Neutrophil (primary cell): ENCODE data around the gene ANKMY2.

Source experiments
- H3K27ac ChIP-seq: fragments of 200-600 bp; sonication (generic); 2 replicates; pipeline ENCODE4 v1.5.1; 2016; ENCODE audit warnings: mild to moderate bottlenecking, moderate library complexity
- H3K27me3 ChIP-seq: fragments of 200-600 bp; sonication (generic); 2 replicates; pipeline ENCODE4 v1.6.0; 2016; ENCODE audit warnings: mild to moderate bottlenecking
- H3K36me3 ChIP-seq: fragments of 200-600 bp; sonication (generic); 2 replicates; pipeline ENCODE4 v1.5.1; 2017
- H3K4me1 ChIP-seq, 2 experiments: fragments of 200-600 bp in 1 of 2; sonication (generic) in 1 of 2; 1 replicate in 1 of 2; 2 replicates in 1 of 2; pipeline versions ENCODE4 v1.5.1 to v1.6.1; 2013 to 2016; ENCODE audit warnings: low read depth in 1 of 2, low read length in 1 of 2, mild to moderate bottlenecking in 1 of 2, moderate library complexity in 1 of 2; ENCODE audit not compliant: control insufficient read depth in 1 of 2, insufficient read depth in 1 of 2
- H3K4me3 ChIP-seq, 2 experiments: fragments of 200-600 bp in 1 of 2; sonication (generic) in 1 of 2; 1 replicate in 1 of 2; 2 replicates in 1 of 2; pipeline ENCODE4 v1.5.1; 2013 to 2016; ENCODE audit warnings: low read depth in 1 of 2, low read length in 1 of 2, mild to moderate bottlenecking in 1 of 2, moderate library complexity in 1 of 2
- H3K9me3 ChIP-seq: fragments of 200-600 bp; sonication (generic); 2 replicates; pipeline ENCODE4 v1.5.1; 2016
- CTCF ChIP-seq: fragments of 200-600 bp; sonication (generic); IDR thresholded peaks from 2 replicates; pipeline ENCODE4 v1.5.1; 2016; ENCODE audit warnings: antibody characterized with exemption

Gene ANKMY2

DNA sequence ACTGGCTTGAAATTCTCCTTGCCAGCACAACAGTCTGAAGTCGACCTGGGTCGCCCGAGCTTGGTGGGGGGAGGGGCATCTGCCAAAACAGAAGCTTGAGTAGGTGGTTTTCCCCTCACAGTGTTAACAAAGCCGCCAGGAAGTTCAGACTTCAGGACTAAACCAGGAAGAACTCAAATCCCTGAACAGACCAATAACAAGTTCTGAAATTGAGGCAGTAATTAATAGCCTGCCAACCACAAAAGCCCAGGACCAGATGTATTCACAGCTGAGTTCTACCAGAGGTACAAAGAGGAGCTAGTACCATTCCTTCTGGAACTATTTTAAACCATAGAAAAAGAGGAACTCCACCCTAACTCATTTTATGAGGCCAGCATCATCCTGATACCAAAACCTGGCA is 73.6 kb downstream of the ANKMY2 start:
- no peak overlapping the region for H3K4me3 ChIP-seq
- H3K9me3 ChIP-seq = no peaks in the 10 kb centered on the region
- no peaks in the 10 kb centered on the region for H3K27me3 ChIP-seq
- TF ChIP-seq CTCF = no peak
- no peak overlapping the region for H3K27ac ChIP-seq
- H3K36me3 ChIP-seq = no peaks in the 10 kb centered on the region
- no peaks in the 10 kb centered on the region for H3K4me1 ChIP-seq

- no peaks in the 10 kb centered on the region for H3K36me3 ChIP-seq
- no peak overlapping the region for H3K4me3 ChIP-seq
- no peaks in the 10 kb centered on the region for H3K4me1 ChIP-seq
- no peak for TF ChIP-seq CTCF
- H3K27me3 ChIP-seq = no peaks in the 10 kb centered on the region
- H3K27ac ChIP-seq = no peak overlapping the region
- no peaks in the 10 kb centered on the region for H3K9me3 ChIP-seq
Measured at GRCh38 chr7:16564909-16565426, 80.6 kb downstream of the ANKMY2 start.

DNA sequence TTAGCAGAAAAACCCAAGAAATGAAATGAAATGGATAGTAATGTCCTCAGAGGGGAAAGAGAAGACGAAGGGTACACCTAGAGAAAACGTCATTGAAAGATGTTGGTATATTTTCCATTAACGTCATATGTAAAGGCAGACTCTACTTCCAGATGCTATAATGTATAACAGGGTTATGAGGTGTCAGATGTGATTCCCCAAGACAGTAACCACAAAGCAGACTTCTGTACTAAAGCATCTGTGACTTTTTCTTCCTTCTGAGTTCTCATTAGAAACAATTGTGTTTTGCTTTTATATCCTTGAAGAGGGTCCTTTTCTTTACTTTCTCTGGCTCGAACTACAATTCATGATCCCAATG is 81.6 kb downstream of the ANKMY2 start:
- no peak overlapping the region for H3K27ac ChIP-seq
- no peak for TF ChIP-seq CTCF
- H3K27me3 ChIP-seq = no peaks in the 10 kb centered on the region
- H3K9me3 ChIP-seq = no peaks in the 10 kb centered on the region
- no peaks in the 10 kb centered on the region for H3K36me3 ChIP-seq
- H3K4me3 ChIP-seq = no peak overlapping the region
- no peaks in the 10 kb centered on the region for H3K4me1 ChIP-seq

GRCh38 chr7:16563281-16564022 is 82.1 kb downstream of the ANKMY2 start:
- Histone ChIP-seq H3K4me3 (peak overlapping the region in 1 of 2 experiments; percentile 37), H3K4me1 (no peaks in the 10 kb centered on the region), H3K9me3 (no peaks in the 10 kb centered on the region), H3K27ac (no peak overlapping the region), H3K27me3 (no peaks in the 10 kb centered on the region), H3K36me3 (no peaks in the 10 kb centered on the region)
- no peak for TF ChIP-seq CTCF

GRCh38 chr7:16562456-16563220 is 82.9 kb downstream of the ANKMY2 start:
- H3K27me3 ChIP-seq = no peaks in the 10 kb centered on the region
- no peaks in the 10 kb centered on the region for H3K9me3 ChIP-seq
- TF ChIP-seq CTCF = no peak
- H3K4me3 ChIP-seq = peak overlapping the region in 1 of 2 experiments; percentile 37
- no peaks in the 10 kb centered on the region for H3K36me3 ChIP-seq
- no peak overlapping the region for H3K27ac ChIP-seq
- H3K4me1 ChIP-seq = no peaks in the 10 kb centered on the region
